Spleen (tissue), 11 donors: ENCODE measurements around the gene CD320. TPM values are rescaled to one million over a fixed set of nuclear protein-coding genes. Genes with fewer than 3 reads are reported as not detected.
"Not testable (repeated sequence)": the region's sequence is repeated elsewhere in the genome, so short reads cannot be mapped to it uniquely, and the experiment has no call there.

Source experiments
- DNase-seq: peaks from one replicate; pipeline ENCODE4 v3.0.0-alpha.2; 2020
- H3K27ac ChIP-seq, 8 donors: fragments of 200-600 bp; sonication (generic) in 7 of 8; 1 replicate in 4 of 8; 2 replicates in 4 of 8; pipeline versions ENCODE4 v1.5.0 to v1.8.0; 2016 to 2021; ENCODE audit warnings: inconsistent platforms in 4 of 8, mild to moderate bottlenecking in 4 of 8, moderate library complexity in 1 of 8
- H3K27me3 ChIP-seq, 7 donors: fragments of 200-600 bp; sonication (generic) in 6 of 7; replicated peaks in 1 of 7; 1 replicate in 4 of 7; 2 replicates in 3 of 7; pipeline versions ENCODE4 v1.5.0 to v1.8.0; 2016 to 2021; ENCODE audit warnings: inconsistent platforms in 3 of 7, mild to moderate bottlenecking in 1 of 7
- H3K36me3 ChIP-seq, 6 donors: fragments of 200-600 bp; sonication (generic) in 5 of 6; 1 replicate in 4 of 6; 2 replicates in 2 of 6; pipeline versions ENCODE4 v1.5.0 to v1.8.0; 2016 to 2021; ENCODE audit warnings: inconsistent platforms in 2 of 6
- H3K4me1 ChIP-seq, 6 donors: fragments of 200-600 bp; sonication (generic) in 5 of 6; 1 replicate in 3 of 6; 2 replicates in 3 of 6; pipeline versions ENCODE4 v1.5.0 to v1.8.0; 2016 to 2021; ENCODE audit warnings: inconsistent platforms in 3 of 6
- H3K4me3 ChIP-seq, 8 donors: fragments of 200-600 bp; sonication (generic) in 7 of 8; 1 replicate in 4 of 8; 2 replicates in 4 of 8; pipeline versions ENCODE4 v1.5.0 to v1.8.0; 2016 to 2021; ENCODE audit warnings: inconsistent platforms in 4 of 8, mild to moderate bottlenecking in 4 of 8, moderate library complexity in 2 of 8
- H3K9me3 ChIP-seq, 8 donors: fragments of 200-600 bp; sonication (generic) in 7 of 8; 1 replicate in 4 of 8; 2 replicates in 4 of 8; pipeline versions ENCODE4 v1.5.0 to v1.8.0; 2016 to 2021; ENCODE audit warnings: inconsistent platforms in 4 of 8
- CTCF ChIP-seq, 11 experiments: fragments of 200-600 bp in 7 of 11; fragments of 450-650 bp in 4 of 11; sonication (generic) in 4 of 11; IDR thresholded peaks in 8 of 11; conservative IDR thresholded peaks in 3 of 11; 1 replicate in 7 of 11; 2 replicates in 4 of 11; pipeline versions ENCODE4 v1.4.0 to v1.8.0; 2016 to 2021; ENCODE audit warnings: antibody characterized with exemption in 11 of 11, inconsistent platforms in 4 of 11, mild to moderate bottlenecking in 1 of 11
- POLR2A ChIP-seq, 3 donors: fragments of 450-650 bp; IDR thresholded peaks; one replicate each; pipeline ENCODE4 v1.5.1; 2017; ENCODE audit warnings: antibody characterized with exemption in 3 of 3, mild to moderate bottlenecking in 1 of 3
- POLR2AphosphoS5 ChIP-seq, 3 donors: sonication (generic); formaldehyde crosslinking; IDR thresholded peaks; one replicate each; pipeline ENCODE4 v1.5.1; 2017; ENCODE audit warnings: antibody characterized with exemption in 3 of 3
- WGBS, 5 donors: extraction: QIAGEN DNeasy Blood & Tissue Kit in 3 of 5; methylation state at CpG; one replicate each; pipeline versions ENCODE4 v1.1.5 to v1.1.7; 2013 to 2018; 5-methylcytosine and 5-hydroxymethylcytosine counted together
- intact Hi-C: fragments of 100-400 bp; cut with DNase I; formaldehyde crosslinking; loops from one replicate; pipeline ENCODE4 v1.15.0; 2023; ENCODE audit warnings: low total_unique reads
- polyA plus RNA-seq, 3 donors: library from polyadenylated mRNA; stranded (reverse); fragments of 200-250 nt; gene quantifications; one replicate each; pipeline ENCODE4 v1.2.1, GENCODE V29; 2013
- total RNA-seq, 7 donors: library from RNA; depleted of rRNA in 3 of 7; stranded (reverse); fragments of >200 nt in 3 of 7; fragmentation: NEBNext Ultra II Directional in 4 of 7; extraction: Animal tissue kit (Norgen Biotek cat#: 25700) in 4 of 7; gene quantifications; one replicate each; pipeline versions ENCODE4 v1.1.0 to v1.2.1, GENCODE V29; 2016 to 2021
- donor health status: healthy with polysubstance abuse.
- donor health status: DM: no; HTN: no; CAD: no; lungs with moderate emphysema.
- donor health status: DM: no; HTN: no; CAD: no.
- donor health status: Bipolar disorder and iron deficiency.
- donor health status: healthy.
- donor health status: DM: no; HTN: no; CAD: no.
- donor health status: DM: yes; HTN: yes; CAD: no.

The CD320 gene
- total and polyA plus RNA-seq, 10 donors = 26.6 to 131 (median 43.2) TPM

DNA sequence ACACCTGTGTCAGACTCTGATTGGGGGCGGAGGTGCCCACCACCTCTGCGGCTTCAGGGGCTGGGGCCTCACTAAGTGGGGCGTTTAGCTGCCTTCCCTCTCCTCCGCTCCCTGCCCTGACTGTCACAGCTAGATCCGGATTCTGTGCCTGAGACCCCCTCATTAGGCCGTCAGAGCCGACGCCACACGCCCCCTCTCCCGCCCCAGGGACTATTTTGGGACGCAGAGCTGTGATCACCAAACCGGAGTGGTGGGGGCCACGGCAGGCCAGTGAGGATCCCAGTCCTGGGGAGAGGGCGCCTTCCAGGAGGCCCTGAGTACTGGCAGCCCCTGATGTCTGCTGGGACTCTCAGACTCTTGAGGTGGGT is 34.1 kb upstream of the CD320 start:
- WGBS, 5 donors = 19 to 69% (median 28%) methylated on average over 3 to 14 of the region's 14 CpGs
- Histone ChIP-seq H3K4me3 (peak overlapping the region; percentile 51 to 77 (median 61)), H3K9me3 (no peaks in the 10 kb centered on the region), H3K27ac (peak overlapping the region; percentile 76 to 95 (median 88)), H3K27me3 (peaks cover 0 to 65% (median 15%) of the 10 kb centered on the region in 7 donors), H3K36me3 (no peaks in the 10 kb centered on the region), H3K4me1 (peaks cover 3 to 64% (median 33%) of the 10 kb centered on the region in 6 donors)
- TF ChIP-seq POLR2A (IDR thresholded peaks at IDR 0.05) (no peak), CTCF (IDR thresholded peaks at IDR 0.05 in 8 of 11, conservative IDR thresholded peaks at IDR 0.05 in 3 of 11) (no peak), POLR2AphosphoS5 (IDR thresholded peaks at IDR 0.05) (no peak)
- intact Hi-C loops = no loop called here
- DNase-seq = no peak

- Histone ChIP-seq H3K4me3 (peak overlapping the region in 5 of 8 donors; percentile 51 to 77 (median 69)), H3K27ac (peak overlapping the region; percentile 58 to 95 (median 88)), H3K27me3 (peaks cover 0 to 73% (median 15%) of the 10 kb centered on the region in 7 donors), H3K4me1 (peaks cover 3 to 72% (median 36%) of the 10 kb centered on the region in 6 donors)
- H3K9me3 ChIP-seq, H3K36me3 ChIP-seq, intact Hi-C loops, DNase-seq: not testable (repeated sequence)
- 84 to 97% (median 85%) methylated on average over 4 of the region's 4 CpGs for WGBS, 5 donors
Measured at GRCh38 chr19:8341504-8341903, 33.3 kb upstream of the CD320 start.

DNA sequence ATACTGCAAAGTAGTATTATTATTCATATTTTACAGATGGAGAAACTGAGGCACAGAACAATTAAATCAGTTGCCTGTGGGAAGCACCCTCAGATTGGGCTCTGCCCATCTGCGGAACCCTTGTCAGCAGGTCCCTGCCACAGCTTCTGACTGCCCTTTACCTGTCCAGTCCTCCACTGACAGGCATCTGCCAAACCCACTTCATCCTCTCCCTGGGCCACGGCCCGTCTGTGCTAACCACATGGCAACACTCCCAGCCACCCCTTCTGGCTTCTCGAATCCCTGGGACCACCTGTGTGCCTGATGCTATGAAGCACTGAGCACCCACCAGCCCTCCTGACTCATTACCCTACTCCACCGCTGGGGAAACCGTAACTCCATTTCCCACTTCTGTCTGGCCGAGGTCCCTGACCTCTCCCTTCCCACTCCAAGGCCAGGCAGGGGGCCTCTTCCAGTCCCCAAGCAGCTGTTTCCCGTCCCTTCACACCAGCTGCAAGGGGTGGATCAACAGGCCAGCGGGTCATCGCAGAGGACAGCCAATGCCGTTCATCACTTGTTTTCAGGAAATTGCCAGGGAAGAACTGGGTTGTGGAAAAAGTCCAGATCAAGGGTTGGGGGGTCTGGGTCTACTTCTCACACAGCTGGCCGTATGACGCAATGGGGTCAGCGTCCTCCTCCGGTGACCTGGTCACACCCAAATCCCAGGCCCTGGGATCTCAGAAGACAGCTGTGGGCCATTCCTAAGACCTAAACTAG is 32.4 kb upstream of the CD320 start:
- H3K27ac ChIP-seq = peak overlapping the region in 7 of 8 donors; percentile 9 to 95 (median 88)
- no peaks in the 10 kb centered on the region for H3K9me3 ChIP-seq
- H3K4me1 ChIP-seq = peaks cover 7 to 82% (median 44%) of the 10 kb centered on the region in 6 donors
- peak; percentile 83 for DNase-seq
- H3K36me3 ChIP-seq = no peaks in the 10 kb centered on the region
- 12 to 16% (median 14%) methylated on average over 14 to 15 of the region's 15 CpGs for WGBS, 5 donors
- peaks cover 0 to 82% (median 22%) of the 10 kb centered on the region in 7 donors for H3K27me3 ChIP-seq
- TF ChIP-seq POLR2AphosphoS5 (IDR thresholded peaks at IDR 0.05) (peak; percentile 85 to 96 (median 95)), CTCF (IDR thresholded peaks at IDR 0.05 in 8 of 11, conservative IDR thresholded peaks at IDR 0.05 in 3 of 11) (peak in 10 of 11 experiments; percentile 18 to 67 (median 40)), POLR2A (IDR thresholded peaks at IDR 0.05) (no peak)
- intact Hi-C loops = no loop called here
- H3K4me3 ChIP-seq = peak overlapping the region in 3 of 8 donors; percentile 20 to 55 (median 53)

- Histone ChIP-seq H3K4me1 (peaks cover 7 to 96% (median 59%) of the 10 kb centered on the region in 6 donors), H3K36me3 (peaks cover 0 to 10% (median 2%) of the 10 kb centered on the region in 6 donors), H3K27ac (peak overlapping the region in 1 of 8 donors; percentile 25), H3K27me3 (peaks cover 1 to 82% (median 39%) of the 10 kb centered on the region in 7 donors), H3K9me3 (no peaks in the 10 kb centered on the region), H3K4me3 (no peak overlapping the region)
- WGBS, 5 donors = 69 to 76% (median 73%) methylated on average over 5 to 6 of the region's 6 CpGs
- intact Hi-C loops = no loop called here
- TF ChIP-seq POLR2AphosphoS5 (IDR thresholded peaks at IDR 0.05) (no peak), CTCF (IDR thresholded peaks at IDR 0.05 in 8 of 11, conservative IDR thresholded peaks at IDR 0.05 in 3 of 11) (no peak), POLR2A (IDR thresholded peaks at IDR 0.05) (no peak)
- DNase-seq = no peak
Measured at GRCh38 chr19:8338835-8339234, 30.7 kb upstream of the CD320 start.
